GM12892 (cell line): ENCODE results near the gene NDC80.
"Not testable (repeated sequence)": the region's sequence is repeated elsewhere in the genome, so short reads cannot be mapped to it uniquely, and the experiment has no call there.

Experiments used
- DNase-seq: peaks from one replicate; pipeline ENCODE4 v3.0.0; 2011; ENCODE audit not compliant: insufficient read length
- FAIRE-seq: peaks from 2 replicates; lab custom pipeline; 2011; peaks lifted over from hg19 to GRCh38; lab: Jason Lieb, UNC
- POLR2A ChIP-seq: IDR thresholded peaks from 2 replicates; pipeline ENCODE4 v1.6.1; 2011; ENCODE audit warnings: low read depth, low read length, control low read depth
- POLR2AphosphoS5 ChIP-seq: IDR thresholded peaks from 2 replicates; pipeline ENCODE4 v1.6.1; 2011; ENCODE audit warnings: low read depth, low read length, control low read depth
- TAF1 ChIP-seq: IDR thresholded peaks from 2 replicates; pipeline ENCODE4 v1.6.1; 2011; ENCODE audit warnings: low read depth, mild to moderate bottlenecking, control low read depth, low read length, borderline replicate concordance

The NDC80 gene

GRCh38 chr18:2538844-2539243 lies 32.5 kb upstream of the NDC80 start:
- TF ChIP-seq TAF1 (no peak), POLR2A (no peak), POLR2AphosphoS5 (no peak)
- FAIRE-seq (no peak), DNase-seq (no peak)

- DNase-seq = no peak
- TF ChIP-seq POLR2A = no peak
- TF ChIP-seq POLR2AphosphoS5 = no peak
- no peak for TF ChIP-seq TAF1
- FAIRE-seq = peak; percentile 54
These were observed 30.8 kb upstream of the NDC80 start for GRCh38 chr18:2540575-2540974.

GRCh38 chr18:2541925-2542563 lies 29.3 kb upstream of the NDC80 start:
- DNase-seq, FAIRE-seq: not testable (repeated sequence)

GRCh38 chr18:2545155-2545554 lies 26.2 kb upstream of the NDC80 start:
- TF ChIP-seq TAF1 (no peak), POLR2A (no peak), POLR2AphosphoS5 (no peak)
- no peak for FAIRE-seq
- DNase-seq = no peak

GRCh38 chr18:2547477-2548087 lies 23.8 kb upstream of the NDC80 start:
- no peak for DNase-seq
- peak; percentile 83 for FAIRE-seq
- TF ChIP-seq POLR2A (no peak), TAF1 (no peak), POLR2AphosphoS5 (no peak)

- FAIRE-seq (no peak), DNase-seq (no peak)
- no peak for TF ChIP-seq TAF1
These were observed 21.9 kb upstream of the NDC80 start for GRCh38 chr18:2549462-2549861.

- TF ChIP-seq TAF1 (no peak), POLR2AphosphoS5 (no peak), POLR2A (no peak)
- FAIRE-seq (no peak), DNase-seq (no peak)
These were observed 19.9 kb upstream of the NDC80 start for GRCh38 chr18:2551425-2551824.

GRCh38 chr18:2554696-2555095 lies 16.7 kb upstream of the NDC80 start:
- DNase-seq (no peak), FAIRE-seq (no peak)
- TF ChIP-seq POLR2A (no peak), TAF1 (no peak), POLR2AphosphoS5 (no peak)

GRCh38 chr18:2555895-2556294 lies 15.5 kb upstream of the NDC80 start:
- FAIRE-seq (no peak), DNase-seq (no peak)
- TF ChIP-seq POLR2A (no peak), TAF1 (no peak), POLR2AphosphoS5 (no peak)

- FAIRE-seq = no peak
- no peak for TF ChIP-seq POLR2A
These were observed 13.8 kb upstream of the NDC80 start for GRCh38 chr18:2557536-2557935.

GRCh38 chr18:2559249-2559648 lies 12.1 kb upstream of the NDC80 start:
- FAIRE-seq = no peak
- no peak for DNase-seq
- TF ChIP-seq POLR2A = no peak
- no peak for TF ChIP-seq TAF1
- no peak for TF ChIP-seq POLR2AphosphoS5

More at GRCh38 chr18:2557536-2557935, 13.8 kb upstream of the NDC80 start:
- no peak for DNase-seq

GRCh38 chr18:2564373-2564772 lies 7.0 kb upstream of the NDC80 start:
- FAIRE-seq = no peak
- no peak for TF ChIP-seq POLR2A
- TF ChIP-seq POLR2AphosphoS5 = no peak
- TF ChIP-seq TAF1 = no peak
- no peak for DNase-seq

- FAIRE-seq (no peak), DNase-seq (no peak)
These were observed 3.2 kb upstream of the NDC80 start for GRCh38 chr18:2568129-2568528.

GRCh38 chr18:2568605-2569004 lies 2.8 kb upstream of the NDC80 start:
- DNase-seq (no peak), FAIRE-seq (no peak)
- no peak for TF ChIP-seq POLR2A
- no peak for TF ChIP-seq POLR2AphosphoS5
- no peak for TF ChIP-seq TAF1

More at GRCh38 chr18:2568129-2568528, 3.2 kb upstream of the NDC80 start:
- TF ChIP-seq POLR2A (no peak), POLR2AphosphoS5 (no peak), TAF1 (no peak)
